GM18505 (cell line): ENCODE measurements around the gene SOHLH1.

ENCODE experiments used
- ATAC-seq: cut with Tn5 transposase; IDR thresholded peaks from one replicate; pipeline ENCODE4 v1.9.1; 2021; ENCODE audit not compliant: unreplicated experiment
- POLR2A ChIP-seq: IDR thresholded peaks from 4 replicates; pipeline ENCODE4 v1.6.1; 2011; ENCODE audit warnings: borderline replicate concordance; ENCODE audit not compliant: insufficient read depth, insufficient read length; ENCODE audit errors: extremely low read depth

The SOHLH1 gene

DNA sequence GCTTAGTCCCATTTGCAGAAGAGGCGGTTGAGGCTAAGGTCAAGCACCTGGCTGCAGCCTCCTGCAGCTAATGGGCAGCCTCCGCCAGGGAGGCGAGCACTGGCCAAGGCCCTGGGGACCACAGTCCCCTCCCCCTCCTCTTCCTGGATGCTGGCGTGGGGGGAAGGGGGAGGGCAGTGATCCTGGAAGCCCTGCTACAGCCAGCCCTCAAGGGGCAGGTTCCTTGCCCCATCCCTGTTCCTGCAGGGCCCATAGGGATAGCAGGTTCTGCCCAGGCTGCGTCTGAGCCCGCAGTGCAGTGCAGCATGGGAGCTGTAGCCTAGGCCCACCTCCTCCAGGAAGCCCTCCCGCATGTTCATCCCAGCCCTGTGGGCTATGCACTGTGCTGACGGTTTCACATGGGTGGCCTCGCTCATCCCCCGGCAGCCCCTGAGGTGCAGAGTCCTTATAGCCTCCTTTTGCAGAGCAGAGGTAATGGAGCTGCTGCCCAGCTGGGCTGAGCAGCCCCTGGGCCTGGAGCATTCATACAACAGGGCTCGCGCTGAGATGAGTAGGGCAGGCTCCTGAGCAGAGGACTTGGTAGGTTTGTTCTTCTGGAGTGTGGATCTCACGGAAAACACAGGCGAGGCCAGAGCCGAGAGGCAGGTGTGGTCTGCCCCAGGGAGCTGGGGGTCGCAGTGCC, 38.7 kb upstream of the SOHLH1 start:
- no peak for ATAC-seq
- TF ChIP-seq POLR2A: no peak

DNA sequence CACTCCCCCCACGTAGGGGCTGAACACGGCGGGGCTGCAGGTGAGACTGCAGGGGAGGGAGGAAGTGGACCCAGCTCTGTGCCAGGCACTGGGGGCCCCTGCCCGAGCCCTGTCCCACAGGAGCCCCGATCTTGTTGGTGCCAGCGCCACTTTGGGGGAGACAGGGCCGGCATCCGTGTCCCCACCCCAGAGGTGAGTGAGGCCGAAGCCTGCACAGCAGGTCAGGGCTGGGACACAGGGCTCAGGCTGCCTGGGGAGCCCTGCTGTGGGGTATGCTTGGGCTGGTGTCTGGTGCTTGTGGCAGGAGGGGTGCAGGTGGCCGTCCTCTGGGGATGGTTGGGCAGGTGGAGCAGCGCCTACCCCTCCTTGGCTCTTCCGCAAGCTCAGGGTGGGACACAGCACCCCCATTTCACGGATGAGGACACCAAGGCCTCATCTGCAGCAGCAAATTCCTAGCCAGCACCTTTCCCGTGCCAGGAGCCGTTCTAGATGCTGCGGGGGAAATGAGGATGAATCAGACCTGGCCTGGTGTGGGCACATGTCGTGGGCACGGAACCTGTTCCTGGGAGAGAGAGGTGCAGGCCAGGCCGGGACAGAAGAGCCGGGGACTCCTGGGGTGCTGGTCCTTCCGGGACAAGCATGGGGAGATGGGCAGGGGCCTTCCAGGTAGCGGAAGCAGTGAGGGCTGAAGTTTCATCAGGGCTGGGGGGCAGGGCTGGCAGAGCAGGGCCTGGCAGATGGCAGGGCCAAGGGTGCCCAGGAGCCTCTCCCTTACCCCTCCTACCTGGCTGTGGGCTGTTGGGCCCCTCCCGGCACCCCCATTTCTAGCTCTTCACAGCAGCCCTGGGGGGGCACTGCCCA, 37.9 kb upstream of the SOHLH1 start:
- ATAC-seq: no peak

DNA sequence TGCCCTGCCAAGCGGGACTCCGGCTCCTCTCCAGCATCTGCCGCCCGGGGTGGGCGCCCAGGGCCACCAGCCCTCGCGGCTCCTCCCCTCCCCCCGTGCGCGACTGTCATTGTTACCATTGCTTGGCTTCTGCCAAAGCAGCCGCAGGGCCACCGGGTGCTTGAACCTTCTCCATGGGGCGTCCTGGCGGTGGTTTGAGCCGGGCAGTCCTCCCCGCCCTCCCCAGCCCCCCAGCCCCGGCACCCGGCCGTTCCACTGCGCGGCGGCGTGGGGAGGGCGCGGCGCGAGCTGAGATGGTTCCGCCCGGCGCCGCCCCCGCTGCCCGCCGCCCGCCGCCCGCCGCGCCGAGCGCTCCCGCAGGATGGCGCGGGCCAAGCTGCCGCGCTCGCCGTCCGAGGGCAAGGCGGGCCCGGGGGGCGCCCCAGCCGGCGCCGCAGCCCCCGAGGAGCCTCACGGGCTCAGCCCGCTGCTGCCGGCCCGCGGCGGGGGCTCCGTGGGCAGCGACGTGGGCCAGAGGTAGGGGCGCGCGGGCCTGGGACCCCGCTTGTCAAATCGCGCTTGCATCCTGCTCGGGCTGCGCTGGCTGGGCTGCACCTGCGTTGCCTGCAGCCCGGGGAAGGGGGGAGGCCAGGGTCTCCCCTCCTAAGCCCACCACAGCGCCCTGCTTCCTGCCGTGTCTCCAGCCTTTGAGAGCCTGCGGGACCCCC, 37.1 kb upstream of the SOHLH1 start:
- no peak for ATAC-seq
- TF ChIP-seq POLR2A: no peak

More for the DNA sequence above, 37.9 kb upstream of the SOHLH1 start:
- no peak for TF ChIP-seq POLR2A

DNA sequence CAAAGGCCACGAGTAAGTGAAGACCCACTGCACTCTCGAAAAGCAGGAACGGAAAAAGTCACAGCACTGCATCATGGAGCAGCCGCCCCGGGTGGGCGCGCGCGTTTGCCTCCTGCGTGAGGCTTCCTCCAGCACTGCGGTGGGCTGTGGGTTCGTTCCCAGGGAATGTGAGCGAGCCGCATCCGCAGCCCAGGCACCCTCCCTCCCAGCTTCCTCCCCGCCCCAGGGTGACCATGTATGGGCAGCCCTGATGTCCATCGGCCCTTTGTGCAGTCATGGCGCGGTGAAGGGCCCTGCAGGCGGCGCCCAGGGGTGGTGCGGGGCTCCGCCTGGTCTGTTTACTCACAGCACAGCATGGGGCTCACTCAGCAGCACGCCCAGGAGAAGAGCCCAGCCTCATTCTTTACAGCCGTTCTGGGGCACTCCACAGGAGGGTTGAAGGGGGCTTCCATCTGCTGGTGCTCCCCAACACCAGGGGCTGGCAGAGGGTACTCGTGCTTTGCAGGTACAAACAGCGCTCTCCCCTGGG, 35.4 kb upstream of the SOHLH1 start:
- ATAC-seq: no peak
- TF ChIP-seq POLR2A: no peak

DNA sequence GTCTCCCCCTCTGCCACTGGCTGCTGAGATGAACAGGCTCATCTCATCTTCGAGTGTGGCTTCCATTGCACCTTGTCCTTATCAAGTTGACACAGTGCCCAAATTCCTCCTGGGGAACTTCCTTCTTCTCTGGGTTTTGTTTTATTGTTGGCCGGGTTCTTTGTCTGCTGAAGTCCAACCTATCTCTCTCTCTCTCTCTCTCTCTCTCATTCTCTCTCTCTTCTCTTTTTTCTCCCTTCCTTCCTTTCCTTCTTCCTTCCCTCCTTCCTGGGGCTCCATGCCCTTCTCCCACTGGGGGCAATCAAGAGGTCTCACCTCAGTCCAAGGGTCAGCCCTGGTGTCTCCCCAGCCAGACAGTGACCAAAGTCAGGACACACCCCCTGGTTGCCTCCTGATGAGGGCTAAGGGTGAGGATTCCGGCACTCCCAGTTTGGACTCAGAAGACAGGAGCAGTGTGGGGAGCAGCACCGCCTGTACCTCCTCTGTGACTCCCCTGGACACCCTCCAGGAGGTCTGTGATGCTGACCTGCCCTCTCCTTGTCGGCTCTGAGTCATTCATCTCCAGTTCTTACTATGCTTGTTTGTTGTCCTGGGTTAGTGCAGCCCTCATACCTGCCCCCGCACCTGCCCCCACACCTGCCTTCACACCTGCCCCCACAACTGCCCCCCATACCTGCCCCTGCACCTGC, 33.4 kb upstream of the SOHLH1 start:
- ATAC-seq: no peak
- TF ChIP-seq POLR2A: no peak

DNA sequence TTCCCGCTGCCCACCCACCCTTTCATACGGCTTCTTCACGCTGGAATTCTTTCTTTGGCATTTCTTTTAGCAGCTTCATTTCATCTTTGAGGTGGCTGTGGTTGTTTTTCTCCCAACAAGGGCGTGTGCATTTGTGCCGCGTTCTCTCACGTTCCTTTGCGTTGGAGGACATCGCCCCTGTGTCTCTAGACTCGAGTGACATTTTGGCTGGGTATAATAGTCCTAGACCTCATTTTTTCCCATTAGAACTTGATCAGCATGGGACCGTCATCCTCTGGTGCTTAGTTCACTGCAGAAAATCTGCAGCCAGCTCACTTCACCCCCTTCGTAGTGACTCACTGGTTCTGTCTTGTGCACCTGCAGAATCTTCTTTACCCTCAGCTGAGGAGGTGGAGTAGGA, 32.2 kb upstream of the SOHLH1 start:
- no peak for TF ChIP-seq POLR2A
- no peak for ATAC-seq

DNA sequence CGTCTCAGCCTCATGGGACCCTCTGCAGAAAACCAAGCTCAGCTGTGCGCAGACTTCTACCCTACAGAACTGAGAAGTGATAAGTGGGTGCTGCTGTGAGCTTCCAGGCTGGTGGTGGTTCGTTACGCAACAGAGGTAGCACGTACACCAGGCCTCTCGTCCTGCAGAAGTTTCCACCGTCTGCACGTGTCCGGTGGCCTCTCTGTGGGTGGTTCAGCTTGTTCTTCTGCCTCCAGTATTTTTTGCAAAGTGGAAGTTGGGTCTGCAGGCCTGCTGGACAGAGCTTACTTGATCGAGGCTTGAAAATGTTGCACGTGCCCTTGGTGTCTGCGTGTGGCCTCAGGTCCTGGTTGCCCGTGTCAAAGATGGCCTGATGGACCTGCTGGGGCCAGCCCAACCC, 30.2 kb upstream of the SOHLH1 start:
- TF ChIP-seq POLR2A: no peak

DNA sequence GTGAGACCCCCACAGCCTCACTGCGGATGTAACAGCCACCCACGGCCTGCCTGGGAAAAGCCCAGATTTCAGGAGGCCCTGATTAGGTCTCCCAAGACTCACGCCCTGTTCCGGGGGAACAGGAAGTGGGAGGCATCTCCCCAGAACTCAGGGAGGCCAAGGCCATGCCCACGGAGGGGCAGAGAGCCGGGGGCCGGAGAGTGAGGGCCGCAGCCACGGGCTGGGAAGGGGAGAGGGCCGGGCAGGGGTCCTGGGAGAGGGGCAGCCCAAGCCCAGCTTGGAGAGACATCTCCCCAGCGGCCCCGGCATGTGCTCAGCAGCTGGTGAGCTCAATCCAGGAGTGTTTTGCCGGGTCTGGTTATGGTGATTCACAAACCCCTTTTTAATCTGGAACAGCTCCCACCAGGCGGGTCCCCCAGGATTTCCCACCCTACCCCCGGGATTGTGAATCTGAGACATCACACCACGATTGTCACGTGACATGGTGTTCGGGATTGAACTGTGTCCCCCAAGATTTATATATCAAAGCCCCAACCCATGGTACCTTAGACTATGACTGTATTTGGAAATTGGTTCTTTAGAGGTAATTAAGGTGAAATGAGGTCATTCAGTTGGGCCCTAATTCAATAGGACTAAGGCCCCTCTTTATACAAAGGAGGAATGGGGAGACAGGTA, 29.3 kb upstream of the SOHLH1 start:
- no peak for TF ChIP-seq POLR2A
- ATAC-seq: no peak

More for the DNA sequence above, 30.2 kb upstream of the SOHLH1 start:
- ATAC-seq: no peak

DNA sequence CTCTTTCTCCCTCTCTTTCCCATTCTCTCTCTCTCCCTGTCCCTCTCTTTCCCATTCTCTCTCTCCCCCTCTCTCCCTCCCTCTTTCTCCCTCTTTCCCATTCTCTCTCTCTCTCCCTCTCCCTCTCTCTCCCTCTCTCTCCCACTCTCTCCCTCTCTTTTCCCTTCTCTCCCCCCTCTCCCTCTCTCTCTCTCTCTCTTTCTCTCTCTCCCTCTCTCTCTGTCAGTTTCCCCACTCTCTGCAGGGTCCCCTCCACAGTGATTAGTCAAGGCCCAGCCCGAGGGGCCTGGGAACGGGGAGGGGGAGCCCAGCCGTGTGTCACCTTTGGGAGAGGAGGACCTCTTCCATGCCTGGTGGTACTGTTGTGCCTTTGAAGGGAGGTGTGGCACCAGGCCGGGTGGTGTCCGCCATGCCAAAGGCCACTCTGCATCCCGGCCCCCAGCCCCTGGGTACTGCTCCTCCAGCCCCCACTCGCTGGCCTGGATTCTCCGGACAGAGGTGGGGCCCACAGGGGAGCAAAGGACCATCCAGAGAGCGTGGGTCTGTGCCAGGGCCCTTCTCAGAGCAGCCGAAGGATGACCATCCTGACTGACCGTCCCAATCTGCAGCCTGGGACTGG, 28.1 kb upstream of the SOHLH1 start:
- TF ChIP-seq POLR2A: no peak
- ATAC-seq: no peak

DNA sequence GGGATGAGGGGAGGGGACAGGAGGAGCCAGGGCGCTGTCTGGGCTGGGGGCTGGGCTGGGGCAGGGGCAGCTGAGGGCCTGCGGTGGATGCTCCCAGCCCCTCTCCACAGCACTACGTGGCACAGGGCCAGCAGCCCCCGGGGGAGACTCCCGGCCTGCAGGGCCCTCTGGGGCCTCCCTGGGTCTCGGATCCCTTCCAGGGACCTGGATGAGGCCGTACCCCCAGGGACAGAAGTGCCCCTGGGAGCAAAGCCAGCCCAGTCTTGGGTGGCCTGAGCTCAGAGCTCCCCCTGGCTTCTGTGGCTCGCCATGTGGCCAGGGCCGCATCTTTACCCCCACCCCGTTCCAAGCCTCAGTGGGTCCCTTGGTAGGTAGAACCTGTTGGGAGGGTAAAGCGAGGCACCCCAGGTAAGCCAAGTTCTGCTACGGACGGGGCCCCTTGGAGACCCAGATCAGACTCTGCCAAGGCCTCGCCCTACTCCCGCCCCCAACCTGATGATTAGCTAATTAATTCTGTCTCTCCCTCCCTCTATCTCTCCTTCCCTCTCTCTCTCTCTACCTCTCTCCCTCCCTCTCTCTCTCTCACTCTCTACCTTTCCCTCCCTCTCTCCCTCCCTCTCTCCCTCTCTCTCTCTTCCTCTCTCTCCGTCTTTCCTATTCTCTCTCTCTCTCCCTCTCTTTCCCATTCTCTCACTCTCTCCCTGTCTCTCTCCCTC, 27.0 kb upstream of the SOHLH1 start:
- ATAC-seq: no peak
- TF ChIP-seq POLR2A: no peak

DNA sequence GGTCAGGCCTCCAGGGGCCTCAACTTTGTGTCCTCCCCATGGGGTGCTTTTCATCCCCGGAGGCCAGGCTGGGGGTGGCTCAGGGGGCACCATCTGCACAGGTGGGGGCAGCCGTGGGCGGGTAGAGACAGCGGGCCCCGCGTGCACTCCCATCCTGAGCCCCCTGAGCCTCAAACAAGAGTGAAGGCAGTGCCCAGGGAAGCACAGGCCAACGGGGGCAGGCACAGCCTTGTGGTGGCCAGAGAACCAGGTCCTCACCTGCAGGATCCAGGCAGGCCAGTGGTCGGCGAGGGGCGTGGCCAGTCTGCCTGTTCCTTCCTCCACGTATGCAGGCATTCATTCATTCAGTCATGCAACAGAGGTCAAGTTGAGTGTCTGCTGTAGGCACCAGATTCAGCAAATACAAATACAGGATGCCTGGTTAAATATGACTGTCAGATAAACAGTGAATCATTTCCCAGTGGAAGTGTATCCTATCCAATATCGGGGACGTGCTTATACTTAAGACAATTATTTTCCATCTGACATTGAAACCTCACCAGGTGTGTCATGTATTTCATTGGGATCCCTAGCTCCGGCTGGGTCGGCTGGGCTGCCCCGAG, 25.0 kb upstream of the SOHLH1 start:
- no peak for ATAC-seq
- TF ChIP-seq POLR2A: no peak
